Activated CD8-positive, alpha-beta memory T cell treated with anti-CD3 and anti-CD28 coated beads, Interleukin-2, amount 50 U/mL, for 4 hours (primary cell): ENCODE results near the gene LTBP1.

Experiments used
- DNase-seq: peaks from one replicate; pipeline ENCODE4 v3.0.0-alpha.2; 2020

Gene LTBP1

DNA sequence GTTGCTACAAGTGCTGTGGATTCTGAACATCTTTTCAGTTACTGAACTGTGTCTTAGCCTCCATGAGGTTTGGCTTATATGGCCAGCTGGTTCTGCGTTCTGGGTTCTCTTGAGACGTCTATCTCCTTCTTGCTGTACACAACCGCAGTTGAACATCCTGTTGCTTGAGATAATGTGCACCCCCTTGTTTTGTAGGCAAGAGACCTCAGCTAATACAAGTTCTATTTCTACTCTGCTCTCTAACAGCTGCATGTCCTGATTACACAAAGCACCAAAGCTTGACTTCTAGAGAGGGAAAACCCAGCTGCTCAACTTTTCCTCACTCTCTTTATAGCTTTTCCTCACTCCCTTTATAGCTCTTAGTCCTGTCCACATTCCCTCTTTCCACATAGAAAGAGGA lies 176.0 kb downstream of the LTBP1 start:
- DNase-seq = no peak

DNA sequence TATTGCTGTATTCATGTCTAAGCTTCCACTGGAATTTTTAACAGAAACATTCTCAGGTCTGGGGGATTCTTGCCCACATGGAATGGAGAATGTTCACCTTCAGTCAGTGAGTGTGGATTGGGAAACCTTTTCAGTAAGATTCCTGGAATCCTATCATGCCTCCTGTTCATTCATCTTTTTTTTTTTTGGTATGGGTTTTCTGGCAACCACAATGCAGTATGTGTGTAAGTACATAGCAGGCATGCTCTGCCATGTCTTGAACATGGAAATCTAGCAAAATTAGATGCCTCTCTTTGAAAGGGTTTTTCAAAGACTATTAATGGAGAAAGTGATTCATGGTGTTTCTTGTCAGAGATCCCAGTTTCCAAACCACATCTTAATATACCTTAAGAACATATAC lies 176.5 kb downstream of the LTBP1 start:
- no peak for DNase-seq

DNA sequence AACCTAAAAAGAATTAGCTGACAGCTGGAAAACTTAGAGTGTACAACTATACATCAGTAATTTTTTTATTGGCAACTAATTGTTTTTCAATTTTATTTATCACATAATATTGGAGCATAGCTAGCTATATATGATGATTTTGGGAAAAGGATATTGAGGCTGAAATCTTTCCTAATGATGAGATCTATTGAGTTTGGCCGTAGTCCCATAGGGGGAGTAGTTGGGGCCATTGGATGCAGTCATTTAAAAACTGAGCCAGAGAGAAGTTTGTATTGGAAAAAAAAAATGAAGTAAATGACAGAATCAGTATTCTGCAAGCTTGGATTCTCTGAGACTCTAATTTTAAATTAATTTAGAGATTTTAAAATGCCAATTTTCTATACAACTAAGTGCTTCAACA lies 179.8 kb downstream of the LTBP1 start:
- no peak for DNase-seq

DNA sequence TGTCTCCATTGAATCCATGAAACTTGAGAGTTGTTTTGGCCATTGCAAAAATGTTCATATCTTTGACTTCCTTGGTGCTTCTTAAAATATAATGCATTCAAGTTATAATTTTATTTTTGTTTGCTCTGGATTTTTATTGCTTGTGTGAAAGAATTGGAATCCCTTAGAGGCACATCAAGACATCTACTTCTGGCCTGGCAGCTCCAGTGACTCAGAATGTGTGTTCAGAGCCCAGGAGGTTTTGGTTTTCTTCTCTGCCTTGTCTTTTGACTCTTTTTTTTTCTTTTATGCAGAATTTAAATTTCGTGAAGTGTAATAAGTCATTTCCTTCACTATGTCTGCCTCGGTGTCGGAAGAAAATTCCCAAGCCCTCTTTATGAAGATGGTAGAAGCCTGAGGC lies 180.2 kb downstream of the LTBP1 start:
- no peak for DNase-seq

DNA sequence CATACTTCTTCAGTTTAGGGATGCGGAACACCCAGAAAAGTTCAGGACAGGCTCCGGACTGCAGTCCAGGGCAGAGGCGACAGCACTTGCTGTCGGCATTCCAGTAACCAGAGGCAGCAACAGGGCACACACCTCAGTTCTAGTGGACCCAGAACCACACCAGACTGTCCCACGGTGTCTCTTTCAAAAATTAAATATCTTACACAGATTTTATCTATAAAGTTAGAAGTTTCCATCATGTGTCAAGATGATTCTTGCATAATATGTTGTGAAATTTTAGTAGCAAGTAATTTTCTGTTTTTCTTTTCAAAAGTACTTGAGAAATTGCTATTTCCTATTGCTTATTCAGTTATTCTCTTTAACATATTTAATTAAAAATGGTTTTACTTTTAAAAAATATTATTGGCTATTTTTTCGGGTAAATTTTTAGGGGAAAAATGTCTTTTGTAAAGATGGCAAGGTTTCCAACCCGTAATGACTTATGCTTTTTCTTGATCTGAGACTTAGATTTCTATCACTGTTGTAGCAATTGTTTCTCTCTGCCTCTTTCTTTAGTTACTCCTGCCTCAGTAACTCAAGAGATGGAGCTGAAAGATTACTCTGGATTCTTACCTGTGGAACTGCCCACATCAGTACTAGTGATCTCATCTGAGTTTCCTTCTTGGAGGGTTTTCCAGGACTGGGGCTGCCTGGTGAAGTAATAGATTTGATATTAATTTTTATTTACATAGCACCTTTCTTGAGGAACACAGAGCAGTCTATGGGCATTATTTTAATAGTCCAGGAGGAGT lies 182.7 kb downstream of the LTBP1 start:
- DNase-seq = no peak

DNA sequence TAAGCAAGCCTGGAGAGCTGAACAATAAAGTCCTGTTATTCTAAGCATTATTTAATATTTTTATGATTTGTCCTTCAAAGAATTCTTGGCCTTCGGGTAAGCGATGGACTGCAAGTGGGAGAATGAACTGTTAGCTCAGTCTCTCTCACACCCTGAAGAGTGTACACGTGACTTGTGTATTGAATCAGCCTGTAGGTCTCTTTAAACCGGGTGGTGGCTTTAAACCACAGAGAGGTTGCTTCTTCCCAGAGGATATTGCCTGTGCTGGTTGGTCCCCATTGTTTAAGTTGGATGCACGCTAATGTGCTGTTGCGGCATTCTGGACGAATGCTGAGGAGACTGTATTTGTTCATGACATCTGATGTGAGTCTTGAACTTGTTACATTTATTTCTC lies 183.3 kb downstream of the LTBP1 start:
- no peak for DNase-seq

DNA sequence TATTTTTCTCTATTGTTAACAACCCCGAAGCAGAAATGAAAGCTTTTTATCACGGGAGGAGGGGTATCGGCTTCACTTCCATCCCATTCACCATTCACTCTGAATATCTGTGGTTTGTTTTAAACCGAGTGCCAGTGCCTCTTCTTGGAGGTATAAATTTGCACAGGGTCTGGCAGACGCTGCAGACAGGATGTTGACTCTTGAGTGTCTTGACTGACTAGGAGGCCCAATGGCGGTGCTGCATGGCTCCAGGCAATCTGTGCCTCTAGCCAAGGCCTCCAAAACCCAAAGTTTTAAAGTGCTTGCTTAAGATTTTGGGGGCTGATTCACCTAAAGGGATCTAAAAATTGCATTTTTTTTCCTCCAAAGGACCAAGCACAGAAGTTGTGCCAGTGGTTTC lies 183.8 kb downstream of the LTBP1 start:
- no peak for DNase-seq

DNA sequence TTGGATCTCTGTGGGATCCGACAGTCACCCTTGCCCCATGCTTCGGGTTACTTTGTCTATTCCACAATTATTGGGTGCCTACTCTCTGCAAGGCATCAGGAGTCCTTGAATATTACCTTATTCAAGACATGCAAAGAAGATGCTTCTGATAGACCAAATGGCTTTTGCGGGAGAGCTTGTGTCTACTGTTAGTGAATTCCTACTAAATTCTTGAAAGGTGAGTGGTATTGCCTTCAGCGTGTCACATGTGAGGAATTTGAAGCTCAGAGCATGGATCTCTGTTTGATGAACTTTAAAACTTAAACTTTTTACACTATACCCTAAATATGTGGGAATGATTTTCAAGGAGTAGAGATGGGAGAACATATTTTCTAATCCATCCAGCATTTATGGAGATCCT lies 184.4 kb downstream of the LTBP1 start:
- no peak for DNase-seq

DNA sequence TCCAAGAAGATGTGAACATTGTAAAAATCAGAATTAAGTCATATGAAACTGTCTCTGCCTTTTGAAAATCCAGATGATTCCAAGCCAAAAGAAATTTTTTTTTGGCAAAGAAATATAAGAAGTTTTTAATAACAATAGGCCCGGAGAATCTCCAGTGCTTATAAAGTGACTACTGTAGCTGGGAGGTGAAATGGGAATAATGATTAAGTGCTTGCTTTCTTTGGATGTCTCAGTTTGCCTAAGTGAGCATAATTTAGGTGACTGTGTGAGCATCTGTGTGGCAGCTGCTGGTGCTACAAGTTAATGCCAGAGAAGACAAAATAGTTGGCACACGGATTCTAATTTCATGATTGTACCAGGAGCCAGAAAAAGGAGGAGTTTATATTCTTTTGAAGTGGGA lies 185.0 kb downstream of the LTBP1 start:
- DNase-seq = no peak

DNA sequence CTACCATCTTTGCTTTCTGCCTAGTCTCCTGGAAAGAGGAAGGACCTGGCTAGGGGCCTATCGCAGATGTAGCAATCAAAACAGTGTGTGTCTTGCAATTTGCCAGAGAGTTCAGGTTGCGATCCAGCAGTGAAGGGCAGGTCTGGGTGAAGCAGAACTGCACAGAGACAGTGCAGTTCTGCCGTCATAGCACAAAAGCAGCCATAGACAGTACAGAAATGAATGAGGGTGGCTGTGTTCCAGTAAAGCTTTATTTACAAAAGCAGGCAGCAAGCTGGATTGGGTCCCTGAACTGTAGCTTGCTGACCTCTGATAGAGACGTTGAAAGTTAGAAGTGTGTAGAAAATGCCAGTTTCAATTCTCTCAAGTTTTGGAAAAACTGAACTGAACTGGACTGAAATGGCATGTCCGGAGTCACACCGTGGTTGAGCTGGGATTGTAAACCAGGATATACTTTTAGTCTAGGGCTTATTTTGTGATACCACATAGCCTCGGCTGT lies 186.8 kb downstream of the LTBP1 start:
- DNase-seq = no peak

DNA sequence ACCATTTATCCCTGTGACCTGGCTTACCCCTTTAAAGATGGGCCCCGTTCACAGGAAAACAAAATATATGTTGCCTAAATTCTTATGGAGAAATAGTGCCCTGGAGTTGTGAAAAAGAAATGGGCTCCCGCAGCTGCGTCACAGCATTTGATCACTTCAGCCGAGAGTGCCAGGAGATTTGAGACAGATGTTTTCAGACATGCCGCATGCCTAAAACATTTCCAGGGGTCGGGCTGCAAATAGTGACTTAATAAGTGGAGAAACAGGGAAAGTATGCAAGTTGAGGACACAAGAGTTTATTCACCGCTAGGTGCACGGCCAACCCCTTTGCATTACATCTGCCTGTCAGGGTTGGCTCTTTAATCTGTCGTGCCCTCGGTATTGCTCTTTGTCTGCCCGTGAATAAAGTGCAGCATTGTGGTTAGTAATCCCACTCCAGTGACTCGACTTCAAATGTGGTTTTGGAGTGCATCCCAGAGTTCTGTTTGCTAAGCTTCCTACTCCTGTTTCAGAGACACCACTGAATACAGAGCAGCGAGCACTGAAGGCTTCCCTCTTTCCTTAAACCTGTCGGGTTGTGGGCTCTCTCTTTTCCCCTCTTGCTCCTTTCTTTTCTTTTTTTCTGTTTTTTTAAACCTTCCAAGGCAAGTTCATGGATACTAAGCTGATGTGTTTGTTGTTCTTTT lies 187.5 kb downstream of the LTBP1 start:
- DNase-seq = no peak

DNA sequence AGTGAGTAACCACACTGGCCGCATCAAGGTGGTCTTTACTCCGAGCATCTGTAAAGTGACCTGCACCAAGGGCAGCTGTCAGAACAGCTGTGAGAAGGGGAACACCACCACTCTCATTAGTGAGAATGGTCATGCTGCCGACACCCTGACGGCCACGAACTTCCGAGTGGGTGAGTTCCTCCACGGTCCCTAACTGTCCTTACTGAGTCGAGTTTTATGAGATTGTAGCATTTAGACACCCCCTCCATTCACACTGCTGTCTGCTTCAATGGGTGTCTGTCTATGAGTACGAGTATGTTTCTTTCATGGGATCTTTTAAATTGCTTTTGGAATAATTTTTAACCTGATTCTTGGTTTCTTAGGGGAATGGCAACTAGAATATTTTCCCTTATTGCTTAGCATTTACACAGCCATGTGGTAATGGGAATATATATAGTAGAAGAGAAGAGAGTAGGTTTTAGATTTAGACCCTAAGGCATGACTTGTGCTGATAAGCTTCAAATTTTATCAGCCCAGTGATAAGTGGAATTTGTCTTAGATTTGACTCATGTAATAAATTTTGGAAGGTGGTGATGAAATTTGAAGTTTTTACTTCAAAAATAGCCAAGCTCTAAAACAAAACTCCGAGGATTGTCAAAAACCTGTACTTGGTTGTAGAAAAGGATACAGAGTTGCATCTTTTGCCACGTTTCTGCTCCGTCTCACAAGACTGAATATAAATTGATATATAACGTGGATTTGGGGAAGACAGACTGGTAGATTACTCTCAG lies 188.2 kb downstream of the LTBP1 start:
- DNase-seq = no peak

DNA sequence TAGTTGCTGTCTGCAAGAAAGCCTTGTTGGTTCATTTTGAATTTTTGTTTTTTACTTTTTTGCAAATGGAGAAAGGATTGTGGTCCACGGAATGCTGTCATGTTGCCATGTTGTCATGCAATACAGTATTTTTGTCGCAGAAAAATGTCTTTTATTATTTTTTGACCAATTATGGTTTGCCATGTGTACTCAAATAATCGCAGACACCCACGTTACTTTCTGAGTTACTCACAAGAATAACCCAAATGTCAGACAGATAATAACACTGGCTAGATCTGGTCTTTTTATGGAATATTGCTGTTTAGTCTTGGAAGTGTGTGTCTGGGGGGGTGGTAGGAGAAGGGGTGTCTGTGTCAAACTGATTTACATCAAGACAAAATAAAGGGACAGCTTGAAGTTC lies 188.9 kb downstream of the LTBP1 start:
- no peak for DNase-seq

DNA sequence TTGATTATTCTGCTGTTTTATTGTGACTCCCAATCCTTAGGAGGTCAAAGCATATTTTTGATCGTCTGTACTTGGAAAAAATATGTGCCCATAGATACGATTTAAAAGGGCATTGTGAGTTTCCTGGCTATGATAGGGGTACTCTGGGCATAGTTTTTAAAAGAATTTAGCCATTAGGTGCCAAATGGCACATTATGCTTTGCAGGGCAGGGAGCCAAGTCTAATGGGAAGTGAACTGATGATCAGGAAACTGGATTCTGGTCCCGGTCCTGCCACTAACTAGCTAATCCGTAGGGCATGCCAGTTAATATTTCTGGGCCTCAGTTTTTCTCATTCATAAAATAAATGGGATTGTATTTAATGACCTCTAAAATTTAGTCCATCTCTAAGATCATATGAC lies 189.3 kb downstream of the LTBP1 start:
- DNase-seq = no peak

DNA sequence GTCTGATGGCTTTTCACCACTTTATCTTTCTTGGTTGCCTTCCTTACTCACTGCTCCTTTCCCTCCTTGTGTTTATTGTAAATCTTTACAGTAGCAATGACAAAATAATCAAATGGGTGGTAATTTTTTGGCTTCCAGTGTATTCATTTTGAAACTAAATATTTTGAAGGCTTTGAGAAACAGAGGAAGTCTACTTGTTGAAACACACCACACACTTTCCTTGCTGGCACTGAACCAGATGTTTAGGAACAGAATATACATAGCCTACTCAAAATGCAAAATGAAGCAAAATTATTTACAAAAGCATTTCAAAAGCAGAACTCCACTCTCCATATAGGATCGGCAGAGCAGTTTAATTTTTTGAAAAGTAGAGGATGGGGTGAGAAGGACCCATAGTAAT lies 189.8 kb downstream of the LTBP1 start:
- DNase-seq = no peak

DNA sequence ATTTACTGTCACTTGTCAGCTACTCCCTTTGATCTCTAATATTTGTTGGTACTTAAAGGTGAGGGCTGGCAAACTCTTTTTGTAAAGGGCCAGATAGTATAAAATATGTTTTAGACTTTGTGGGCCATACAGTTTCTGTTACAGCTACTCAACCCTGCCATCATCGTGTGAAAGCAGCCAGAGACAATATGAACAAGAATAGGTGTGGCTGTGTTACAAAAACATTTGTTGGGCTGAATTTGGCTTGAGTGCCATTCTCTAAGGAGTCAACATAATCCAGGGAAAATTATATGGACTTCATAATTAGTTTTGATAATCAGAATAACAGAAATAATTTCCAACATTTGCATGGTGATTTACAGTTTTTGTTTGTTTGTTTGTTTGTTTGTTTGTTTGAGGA lies 190.6 kb downstream of the LTBP1 start:
- no peak for DNase-seq

DNA sequence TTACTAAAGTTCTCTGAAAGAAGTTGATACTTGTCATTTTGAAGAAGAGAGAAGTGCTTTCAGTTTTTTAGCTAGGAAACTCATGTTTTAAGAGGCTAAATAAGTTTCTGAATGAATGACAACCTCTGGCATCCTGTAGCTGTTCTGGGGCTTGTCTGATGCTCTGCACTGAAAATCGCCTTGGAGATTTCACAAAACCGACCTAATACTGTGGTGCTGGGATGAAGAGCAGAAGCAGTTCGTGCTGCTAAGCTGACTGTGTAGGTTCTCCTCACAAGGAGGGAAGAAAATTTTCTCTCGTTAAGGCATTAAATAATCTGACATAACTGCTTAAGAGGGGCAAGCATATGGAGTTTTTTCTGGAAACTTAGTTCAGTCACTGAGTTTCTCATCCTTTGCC lies 193.2 kb downstream of the LTBP1 start:
- no peak for DNase-seq

DNA sequence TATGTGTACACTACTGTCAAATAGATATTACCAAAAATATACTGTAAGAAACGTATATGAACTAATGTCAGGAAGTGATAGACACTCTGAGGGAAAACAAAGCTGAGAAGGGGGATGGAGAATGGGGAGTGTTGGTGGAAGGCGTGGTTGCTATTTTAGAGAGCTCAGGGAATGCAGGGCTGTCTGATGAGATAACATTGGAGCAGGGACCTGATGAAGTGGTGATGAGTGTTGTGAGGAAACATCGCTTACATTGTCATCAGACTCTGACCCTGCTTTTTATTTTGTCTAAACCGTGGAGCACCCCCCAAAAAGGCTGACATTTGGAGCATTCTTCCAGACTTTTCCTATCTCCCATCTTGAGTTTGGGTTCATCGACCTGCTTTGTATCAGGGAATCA lies 194.7 kb downstream of the LTBP1 start:
- DNase-seq = no peak

DNA sequence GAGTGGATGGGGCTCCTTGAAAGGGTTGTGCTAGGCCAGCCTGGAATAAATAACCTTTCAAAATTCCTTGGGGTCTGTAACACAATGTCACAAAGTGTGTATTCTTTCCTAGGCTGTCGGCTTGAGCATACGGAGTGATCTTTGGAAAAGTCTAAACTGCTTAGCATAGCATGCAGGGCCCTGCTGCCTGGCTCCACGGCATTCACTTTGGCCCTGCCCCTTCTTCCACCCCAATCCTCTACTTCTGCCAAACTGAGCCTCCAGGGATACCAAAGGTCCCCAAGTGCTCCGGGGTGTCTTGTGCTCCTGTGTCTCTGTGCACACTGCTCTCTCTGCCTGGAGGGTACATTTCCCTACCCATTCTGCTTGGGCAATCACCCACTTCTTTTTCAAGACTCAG lies 196.1 kb downstream of the LTBP1 start:
- no peak for DNase-seq

DNA sequence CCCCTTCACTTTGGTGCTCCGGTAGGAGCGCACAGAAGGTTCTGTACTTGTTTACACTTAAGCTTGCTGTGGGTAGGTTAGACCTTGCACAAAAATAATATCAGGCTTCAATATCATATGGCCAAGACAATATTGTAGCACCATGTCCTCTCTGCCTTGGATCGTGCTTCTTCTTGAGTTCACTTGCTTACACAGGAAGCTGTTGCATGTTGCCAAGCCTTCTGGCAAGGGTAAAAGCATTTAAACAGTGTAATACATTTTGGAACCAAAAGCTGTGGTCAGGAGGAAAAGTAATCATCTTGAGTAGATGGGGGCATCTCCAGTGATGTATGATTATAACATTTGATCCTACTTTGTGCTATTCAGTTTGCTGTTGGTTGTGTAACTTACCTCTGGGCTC lies 197.5 kb downstream of the LTBP1 start:
- DNase-seq = no peak

DNA sequence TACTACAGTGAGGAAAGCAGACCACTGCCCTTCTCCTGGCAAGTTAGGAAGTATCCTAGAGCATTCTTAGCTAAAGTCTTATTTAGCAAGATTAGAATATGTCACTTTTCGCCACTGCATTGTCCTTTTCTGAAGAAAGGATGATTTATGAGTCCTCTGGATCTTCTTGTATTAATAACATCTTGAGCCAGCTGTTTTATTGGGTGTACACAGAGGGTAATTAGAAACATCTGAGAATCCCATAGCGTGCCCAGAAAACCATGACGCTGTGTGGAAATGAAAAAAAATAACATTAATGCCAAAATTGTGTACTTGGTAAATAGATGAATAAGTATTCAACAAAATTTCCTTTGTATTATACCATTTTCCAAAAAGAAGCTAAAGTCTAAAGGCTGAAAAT lies 198.7 kb downstream of the LTBP1 start:
- DNase-seq = no peak

DNA sequence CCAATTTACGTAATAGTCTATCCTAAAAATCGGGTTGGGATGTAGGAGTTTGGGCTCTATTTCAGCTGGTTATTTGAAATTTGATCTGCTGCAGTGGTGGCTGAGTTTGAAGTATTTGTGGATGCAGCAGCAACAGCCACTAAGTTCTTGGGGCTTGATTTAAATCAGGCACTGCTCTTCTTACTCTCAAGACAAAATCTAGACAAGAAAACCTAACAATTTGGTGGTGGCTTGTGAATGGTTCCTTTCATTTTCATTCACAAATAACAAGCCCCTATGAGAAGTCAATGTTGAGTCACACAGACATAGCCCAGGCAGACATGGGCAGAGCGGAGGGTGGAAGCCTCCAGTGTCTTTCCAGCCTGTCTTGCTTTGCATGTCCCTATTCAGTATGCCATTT lies 199.3 kb downstream of the LTBP1 start:
- no peak for DNase-seq

DNA sequence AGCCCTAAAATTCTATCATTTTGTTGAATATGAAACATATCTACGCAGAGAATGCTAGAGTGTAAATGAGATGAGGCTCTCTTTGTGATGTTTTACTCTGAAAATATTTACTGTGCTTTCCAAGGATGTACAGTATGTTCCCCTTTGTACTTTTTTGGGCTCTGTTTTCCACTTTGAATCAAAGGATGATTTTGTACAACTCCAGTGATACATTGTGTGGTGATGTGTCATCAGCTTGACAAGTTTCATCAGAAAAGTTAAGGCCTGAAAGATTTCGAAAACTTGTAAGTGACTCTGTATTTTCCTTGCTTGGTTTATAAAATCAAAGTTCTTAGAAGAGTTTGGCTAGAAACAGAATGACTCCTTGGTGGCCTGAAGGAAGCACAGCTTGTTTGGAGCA lies 206.3 kb downstream of the LTBP1 start:
- no peak for DNase-seq

DNA sequence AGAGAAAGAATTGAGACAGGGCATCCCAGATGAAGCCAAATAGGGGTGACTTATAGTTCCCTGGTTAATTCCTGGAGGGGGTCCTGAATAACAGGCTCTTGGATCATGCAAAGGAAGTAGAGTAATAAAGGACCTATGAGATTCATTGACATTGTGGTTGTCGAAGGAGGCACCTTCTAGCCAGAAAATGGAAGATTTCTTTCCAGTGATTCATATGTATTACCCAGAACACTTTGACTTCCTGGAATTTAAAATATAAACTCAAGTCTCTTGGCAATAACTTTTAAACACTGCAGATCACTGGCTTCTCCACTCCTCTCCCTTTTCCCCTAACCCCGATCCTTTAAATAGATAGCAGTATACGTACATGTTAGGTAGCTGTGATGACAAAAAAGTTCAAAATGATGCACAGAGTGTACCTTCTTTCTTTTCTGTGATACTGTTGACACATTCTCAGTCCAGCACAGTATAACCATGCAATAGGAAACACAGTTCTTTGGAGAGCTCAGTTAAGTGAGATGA lies 211.8 kb downstream of the LTBP1 start:
- DNase-seq = no peak
